Progenitor cell of endocrine pancreas (in vitro differentiated cells): ENCODE measurements around the gene ERG28. TPM values are rescaled to one million over a fixed set of nuclear protein-coding genes. Genes with fewer than 3 reads are reported as not detected.

Experiments
- DNase-seq: peaks from one replicate; pipeline ENCODE4 v3.0.0; 2021; ENCODE audit warnings: low spot score; ENCODE audit not compliant: unreplicated experiment
- H3K27ac Mint-ChIP-seq: 2 replicates; pipeline ENCODE4 v1.8.0; 2021; ENCODE audit warnings: mild to moderate bottlenecking, moderate library complexity, mixed read lengths
- H3K27me3 Mint-ChIP-seq: 2 replicates; pipeline ENCODE4 v1.8.0; 2021; ENCODE audit warnings: mixed read lengths
- H3K36me3 Mint-ChIP-seq: 2 replicates; pipeline ENCODE4 v1.8.0; 2022; ENCODE audit warnings: mixed read lengths; ENCODE audit not compliant: insufficient read depth
- H3K4me1 Mint-ChIP-seq: 2 replicates; pipeline ENCODE4 v1.8.0; 2021; ENCODE audit warnings: low read depth, mixed read lengths
- H3K4me3 Mint-ChIP-seq: 2 replicates; pipeline ENCODE4 v1.8.0; 2021; ENCODE audit warnings: low read depth, mild to moderate bottlenecking, moderate library complexity, mixed read lengths
- H3K9me3 Mint-ChIP-seq: 2 replicates; pipeline ENCODE4 v1.8.0; 2021; ENCODE audit warnings: low read depth, mixed read lengths
- total RNA-seq: library from RNA; stranded (reverse); gene quantifications from 2 replicates; pipeline ENCODE4 v1.2.1, GENCODE V29; 2021
- TF ChIP-seq, protein P1 (sequence below): fragments of 200-600 bp; sonication (generic); IDR thresholded peaks from one replicate; pipeline ENCODE4 v1.5.0; 2021; ENCODE audit warnings: antibody characterized with exemption, mild to moderate bottlenecking; ENCODE audit not compliant: unreplicated experiment

The ERG28 gene
- total RNA-seq, 1 donor from 2014 or later = 27.8 TPM

DNA sequence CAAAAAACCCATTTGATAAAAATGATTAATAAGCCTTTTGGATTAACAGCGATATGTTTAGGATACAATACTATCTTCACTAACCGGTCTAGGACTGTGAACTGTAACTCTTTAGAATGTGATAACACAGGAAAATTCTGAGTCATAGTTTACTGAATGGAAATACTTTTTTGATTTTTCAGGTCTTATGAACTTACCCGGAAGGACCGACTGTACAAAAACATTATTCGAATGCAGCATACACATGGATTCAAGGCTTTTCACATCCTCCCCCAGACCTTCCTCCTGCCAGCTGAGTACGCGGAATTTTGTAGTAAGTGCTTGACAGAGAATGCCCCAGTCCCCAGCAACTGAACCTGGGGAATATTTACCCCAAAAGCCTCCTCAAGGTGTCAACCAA is 29.3 kb upstream of the ERG28 start:
- peaks cover 8% of the 10 kb centered on the region for H3K4me1 Mint-ChIP-seq
- no peaks in the 10 kb centered on the region for H3K27me3 Mint-ChIP-seq
- peaks cover 33% of the 10 kb centered on the region for H3K36me3 Mint-ChIP-seq
- H3K9me3 Mint-ChIP-seq = peaks cover 8% of the 10 kb centered on the region
- H3K27ac Mint-ChIP-seq = no peak overlapping the region
- no peak overlapping the region for H3K4me3 Mint-ChIP-seq
- TF ChIP-seq, protein P1, sequence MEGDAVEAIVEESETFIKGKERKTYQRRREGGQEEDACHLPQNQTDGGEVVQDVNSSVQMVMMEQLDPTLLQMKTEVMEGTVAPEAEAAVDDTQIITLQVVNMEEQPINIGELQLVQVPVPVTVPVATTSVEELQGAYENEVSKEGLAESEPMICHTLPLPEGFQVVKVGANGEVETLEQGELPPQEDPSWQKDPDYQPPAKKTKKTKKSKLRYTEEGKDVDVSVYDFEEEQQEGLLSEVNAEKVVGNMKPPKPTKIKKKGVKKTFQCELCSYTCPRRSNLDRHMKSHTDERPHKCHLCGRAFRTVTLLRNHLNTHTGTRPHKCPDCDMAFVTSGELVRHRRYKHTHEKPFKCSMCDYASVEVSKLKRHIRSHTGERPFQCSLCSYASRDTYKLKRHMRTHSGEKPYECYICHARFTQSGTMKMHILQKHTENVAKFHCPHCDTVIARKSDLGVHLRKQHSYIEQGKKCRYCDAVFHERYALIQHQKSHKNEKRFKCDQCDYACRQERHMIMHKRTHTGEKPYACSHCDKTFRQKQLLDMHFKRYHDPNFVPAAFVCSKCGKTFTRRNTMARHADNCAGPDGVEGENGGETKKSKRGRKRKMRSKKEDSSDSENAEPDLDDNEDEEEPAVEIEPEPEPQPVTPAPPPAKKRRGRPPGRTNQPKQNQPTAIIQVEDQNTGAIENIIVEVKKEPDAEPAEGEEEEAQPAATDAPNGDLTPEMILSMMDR = no peak
- DNase-seq = no peak

DNA sequence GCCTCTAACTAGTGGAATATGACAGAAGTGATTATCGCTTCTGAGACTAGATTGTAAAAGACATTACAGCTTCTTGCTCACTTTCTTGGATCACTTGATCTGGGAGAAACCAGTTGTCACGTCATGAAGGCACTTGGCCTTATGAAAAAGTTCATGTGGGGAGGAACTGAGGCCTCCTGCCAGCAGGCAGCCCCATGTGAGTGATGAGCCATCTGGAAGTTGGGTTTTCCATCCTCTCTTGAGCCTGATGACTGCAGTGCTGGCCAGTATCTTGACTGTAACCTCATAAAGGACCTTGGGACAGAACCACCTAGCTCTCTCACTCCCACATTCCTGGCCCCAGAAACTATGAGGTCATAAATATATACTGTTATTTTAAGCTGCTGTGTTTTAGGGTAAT is 28.3 kb upstream of the ERG28 start:
- H3K4me3 Mint-ChIP-seq = no peak overlapping the region
- peaks cover 24% of the 10 kb centered on the region for H3K36me3 Mint-ChIP-seq
- no peaks in the 10 kb centered on the region for H3K27me3 Mint-ChIP-seq
- DNase-seq = no peak
- peaks cover 2% of the 10 kb centered on the region for H3K9me3 Mint-ChIP-seq
- no peak overlapping the region for H3K27ac Mint-ChIP-seq
- TF ChIP-seq, protein P1 = no peak
- peaks cover 8% of the 10 kb centered on the region for H3K4me1 Mint-ChIP-seq

- Mint-ChIP-seq H3K36me3 (peaks cover 14% of the 10 kb centered on the region), H3K4me1 (peaks cover 8% of the 10 kb centered on the region), H3K4me3 (no peak overlapping the region), H3K9me3 (no peaks in the 10 kb centered on the region), H3K27me3 (no peaks in the 10 kb centered on the region), H3K27ac (no peak overlapping the region)
- TF ChIP-seq, protein P1 = no peak
- DNase-seq = no peak
These were observed 25.2 kb upstream of the ERG28 start for GRCh38 chr14:75685910-75686309.

- H3K4me3 Mint-ChIP-seq = no peak overlapping the region
- TF ChIP-seq, protein P1 = peak; percentile 33
- no peaks in the 10 kb centered on the region for H3K4me1 Mint-ChIP-seq
- H3K9me3 Mint-ChIP-seq = peaks cover 3% of the 10 kb centered on the region
- no peak for DNase-seq
- peaks cover 19% of the 10 kb centered on the region for H3K36me3 Mint-ChIP-seq
- no peak overlapping the region for H3K27ac Mint-ChIP-seq
- H3K27me3 Mint-ChIP-seq = no peaks in the 10 kb centered on the region
These were observed 14.7 kb upstream of the ERG28 start for GRCh38 chr14:75675265-75675960.

DNA sequence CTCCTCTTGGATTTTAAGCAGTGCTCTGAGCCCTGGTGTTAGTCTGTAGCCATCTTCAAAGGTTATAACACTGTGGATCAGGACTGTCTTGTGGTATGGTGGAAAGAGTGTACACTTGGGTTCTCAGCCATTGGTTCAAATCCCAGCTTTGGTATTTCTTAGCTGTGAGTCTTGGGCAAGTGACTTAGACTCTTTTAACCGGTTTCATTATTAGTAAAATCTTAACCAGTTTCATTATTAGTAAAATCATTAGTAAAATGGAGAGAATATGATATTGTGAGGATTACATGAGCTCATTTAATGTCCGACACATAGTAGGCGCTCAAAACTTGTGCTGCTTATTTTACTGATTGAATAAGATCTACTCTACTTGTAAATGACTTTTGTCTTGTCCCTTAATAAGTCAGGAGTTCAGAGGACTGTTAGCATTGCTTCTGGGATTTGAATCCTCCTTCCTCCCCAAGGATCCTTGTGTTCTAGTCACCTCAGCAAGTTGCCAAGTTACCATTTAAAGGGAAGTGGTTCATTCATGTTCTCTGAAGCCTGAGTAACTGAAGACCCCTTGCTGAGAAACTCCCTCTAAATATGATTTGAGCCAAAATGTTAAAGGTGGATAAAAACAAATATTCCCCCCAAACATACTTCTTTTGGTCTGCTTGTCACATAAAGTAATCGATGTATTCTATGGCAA is 12.8 kb upstream of the ERG28 start:
- no peaks in the 10 kb centered on the region for H3K4me1 Mint-ChIP-seq

More for the DNA sequence above, 12.8 kb upstream of the ERG28 start:
- H3K36me3 Mint-ChIP-seq = peaks cover 31% of the 10 kb centered on the region
- TF ChIP-seq, protein P1 = no peak
- no peaks in the 10 kb centered on the region for H3K27me3 Mint-ChIP-seq
- H3K27ac Mint-ChIP-seq = no peak overlapping the region
- H3K9me3 Mint-ChIP-seq = peaks cover 3% of the 10 kb centered on the region
- no peak for DNase-seq
- no peak overlapping the region for H3K4me3 Mint-ChIP-seq
